HG02798 (cell line): ENCODE measurements around the gene TRIM17.
"Not testable (repeated sequence)": the region's sequence is repeated elsewhere in the genome, so short reads cannot be mapped to it uniquely, and the experiment has no call there.

Source experiments
- ATAC-seq: cut with Tn5 transposase; IDR thresholded peaks from one replicate; pipeline ENCODE4 v1.9.1; 2021; ENCODE audit warnings: mild to moderate bottlenecking; ENCODE audit not compliant: unreplicated experiment, poor library complexity

Gene TRIM17

DNA sequence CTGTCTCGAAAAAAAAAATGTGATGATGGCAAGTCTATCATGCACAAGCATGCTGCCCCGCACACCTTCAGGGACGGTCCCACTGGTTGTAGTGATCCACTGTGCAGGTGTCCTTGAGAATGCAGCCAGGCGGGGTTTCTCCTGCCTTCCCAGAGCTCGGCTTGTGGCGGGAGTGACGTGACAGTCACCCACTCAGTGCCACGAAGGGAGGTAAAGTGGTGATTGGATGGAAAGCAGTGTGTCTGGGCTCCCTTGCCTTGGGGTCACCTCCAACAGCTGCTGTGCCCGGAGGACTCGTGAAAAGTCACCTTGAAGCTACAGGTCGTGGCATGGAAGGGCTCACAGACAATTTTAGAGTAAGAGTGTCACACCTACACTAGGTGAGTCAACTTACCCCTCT, 33.5 kb upstream of the TRIM17 start:
- no peak for ATAC-seq

DNA sequence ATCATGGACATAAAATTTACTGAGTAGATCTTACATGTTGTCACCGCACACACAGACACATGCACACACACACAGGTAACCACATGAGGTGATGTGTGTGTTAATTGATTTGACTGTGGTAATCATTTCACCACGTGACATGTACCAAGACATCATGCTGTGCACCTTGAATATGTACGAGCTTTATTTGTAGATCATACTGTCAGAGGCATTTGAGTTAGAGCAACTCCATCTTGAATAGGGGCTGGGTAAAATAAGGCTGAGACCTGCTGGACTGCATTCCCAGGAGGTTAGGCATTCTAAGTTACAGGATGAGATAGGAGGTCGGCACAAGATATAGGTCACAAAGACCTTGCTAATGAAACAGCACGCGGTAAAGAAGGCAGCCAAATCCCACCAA, 31.7 kb upstream of the TRIM17 start:
- ATAC-seq, result no peak

DNA sequence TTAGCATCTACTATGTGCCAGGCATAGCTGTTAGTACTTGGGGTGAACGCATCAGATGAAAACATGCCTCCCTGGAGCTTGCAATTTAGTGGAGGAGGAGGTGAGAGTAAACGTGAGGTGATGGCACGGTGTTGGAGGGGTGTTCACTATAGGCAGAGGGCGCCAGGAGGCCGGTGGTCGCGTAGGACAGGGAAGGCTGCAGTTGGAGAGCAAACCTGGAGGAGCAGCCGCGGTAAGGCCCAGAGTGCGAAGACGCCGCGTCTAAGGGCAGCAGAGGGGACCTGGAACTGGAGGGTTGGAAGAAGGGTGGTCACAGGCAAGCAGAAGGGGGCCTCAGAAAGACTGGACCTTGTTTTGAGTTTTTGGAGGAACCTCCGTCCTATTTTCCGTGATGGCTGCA, 30.2 kb upstream of the TRIM17 start:
- no peak for ATAC-seq

DNA sequence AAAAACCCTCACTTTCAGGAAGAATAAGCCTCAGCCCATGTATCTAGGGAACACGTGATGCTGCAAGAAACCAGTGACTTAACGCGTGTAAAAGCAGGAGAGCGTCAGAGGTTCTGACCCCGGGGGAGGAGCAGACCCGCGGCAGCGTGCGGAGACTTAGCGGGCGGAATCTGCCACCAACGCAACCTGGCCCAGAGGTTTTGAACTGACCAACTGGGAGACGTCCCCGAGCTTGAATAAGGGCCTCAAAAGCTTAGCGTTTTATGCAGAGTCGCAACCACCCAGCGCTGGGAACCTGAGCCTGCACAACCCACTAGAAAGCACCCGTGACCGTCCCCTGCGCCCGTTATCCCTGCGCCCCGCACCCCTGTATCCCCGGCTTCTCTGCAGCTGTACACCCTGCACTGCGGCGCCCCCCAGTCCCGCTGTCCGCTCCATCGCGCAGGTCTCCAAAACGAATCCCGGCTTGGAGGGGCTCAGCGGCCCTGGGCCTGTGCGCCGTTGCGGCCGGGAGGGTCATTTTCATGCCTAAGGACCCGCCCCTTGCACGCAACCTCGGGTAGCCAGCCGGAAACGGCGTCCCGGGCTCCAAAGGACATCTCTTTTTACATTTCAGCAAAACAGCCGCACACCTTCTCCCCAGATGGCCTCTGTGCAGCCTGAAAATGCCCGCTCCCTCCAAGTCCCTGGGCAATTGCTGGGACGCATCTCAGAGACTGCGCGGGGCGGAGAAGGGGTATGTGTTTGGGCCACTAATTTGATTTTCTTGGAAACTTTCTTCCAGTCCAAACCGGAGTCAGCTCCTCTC, 29.4 kb upstream of the TRIM17 start:
- no peak for ATAC-seq

DNA sequence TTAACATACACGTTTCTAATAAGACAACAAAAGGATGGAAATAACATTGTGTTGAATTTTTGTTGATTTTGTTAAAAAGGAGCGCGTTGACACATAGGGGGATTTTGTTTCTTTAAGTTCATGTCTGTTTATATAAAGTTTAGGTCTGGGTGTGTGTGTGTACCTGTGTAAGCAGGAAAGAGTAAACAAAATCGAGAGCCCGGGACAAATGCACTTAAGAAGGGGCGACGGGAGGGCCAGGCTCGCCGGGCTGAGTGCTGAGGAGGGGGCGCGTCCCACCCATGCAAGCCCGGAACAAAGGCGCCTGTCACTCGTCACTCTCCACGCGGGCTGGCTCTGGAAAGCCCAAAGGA, 28.8 kb upstream of the TRIM17 start:
- ATAC-seq, result no peak

DNA sequence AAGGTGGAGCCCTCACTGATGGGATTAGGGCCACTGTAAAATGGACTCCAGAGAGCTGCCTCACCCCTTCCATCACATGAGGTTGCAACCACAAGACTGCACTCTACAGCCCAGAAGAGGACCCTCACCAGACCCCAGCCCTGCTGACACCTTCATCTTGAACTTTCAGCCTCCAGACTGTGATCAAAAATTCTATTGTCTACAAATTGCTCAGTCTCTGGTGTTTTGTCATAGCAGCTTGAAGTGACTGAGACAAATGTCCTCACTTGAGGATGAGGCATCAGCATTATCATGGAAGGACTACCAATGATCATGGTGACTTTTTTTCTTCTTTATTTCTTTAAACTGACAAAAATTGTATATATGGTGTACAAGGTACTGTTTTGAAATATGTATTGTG, 26.7 kb upstream of the TRIM17 start:
- ATAC-seq, result no peak

DNA sequence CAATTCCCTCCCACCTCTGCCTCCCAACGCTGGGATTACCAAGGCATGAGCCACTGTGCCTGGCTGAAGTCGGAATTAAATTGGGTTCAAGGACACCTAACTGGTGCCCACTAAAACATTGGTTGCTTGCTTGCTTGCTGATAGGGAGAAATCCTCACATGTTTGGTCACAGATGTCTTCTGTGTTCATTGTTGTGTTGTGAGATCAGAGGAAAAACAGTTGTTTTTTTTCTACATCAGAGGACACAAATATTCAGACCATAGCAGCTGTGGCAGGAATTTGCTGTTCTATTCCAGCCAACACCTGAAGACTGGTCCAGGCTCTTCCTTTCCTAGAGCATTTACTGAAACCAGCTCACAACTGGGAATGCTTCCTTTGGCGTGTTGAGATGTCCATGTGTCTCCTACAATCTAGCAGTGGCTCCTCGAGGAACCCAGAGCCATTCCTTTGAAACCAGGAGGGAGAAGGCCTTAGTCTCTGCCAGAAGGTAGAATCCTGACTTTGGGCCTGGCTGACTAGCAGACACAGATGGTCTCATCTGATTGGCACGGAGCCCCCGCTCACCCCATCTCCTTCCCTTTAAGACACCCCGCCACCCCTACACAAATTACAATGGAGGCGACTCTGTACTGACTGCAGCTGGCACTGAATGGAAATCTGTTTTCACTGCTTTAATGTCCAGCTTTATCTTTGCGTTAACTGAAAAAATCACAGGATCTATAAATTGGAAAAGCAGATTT, 24.3 kb upstream of the TRIM17 start:
- no peak for ATAC-seq

DNA sequence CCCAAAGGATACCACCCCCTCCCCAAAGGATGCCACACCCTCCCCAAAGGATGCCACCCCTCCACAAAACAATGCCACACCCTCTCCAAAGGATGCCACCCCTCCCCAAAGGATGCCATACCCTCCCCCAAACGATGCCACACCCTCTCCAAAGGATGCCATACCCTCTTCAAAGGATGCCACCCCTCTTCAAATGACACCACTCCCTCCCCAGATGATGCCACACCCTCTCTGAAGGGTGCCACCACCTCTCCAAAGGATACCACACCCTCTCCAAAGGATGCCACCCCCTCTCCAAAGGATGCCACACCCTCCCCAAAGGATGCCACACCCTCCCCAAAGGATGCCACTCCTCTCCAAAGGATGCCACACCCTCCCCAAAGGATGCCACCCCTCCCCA, 21.6 kb upstream of the TRIM17 start:
- no peak for ATAC-seq

DNA sequence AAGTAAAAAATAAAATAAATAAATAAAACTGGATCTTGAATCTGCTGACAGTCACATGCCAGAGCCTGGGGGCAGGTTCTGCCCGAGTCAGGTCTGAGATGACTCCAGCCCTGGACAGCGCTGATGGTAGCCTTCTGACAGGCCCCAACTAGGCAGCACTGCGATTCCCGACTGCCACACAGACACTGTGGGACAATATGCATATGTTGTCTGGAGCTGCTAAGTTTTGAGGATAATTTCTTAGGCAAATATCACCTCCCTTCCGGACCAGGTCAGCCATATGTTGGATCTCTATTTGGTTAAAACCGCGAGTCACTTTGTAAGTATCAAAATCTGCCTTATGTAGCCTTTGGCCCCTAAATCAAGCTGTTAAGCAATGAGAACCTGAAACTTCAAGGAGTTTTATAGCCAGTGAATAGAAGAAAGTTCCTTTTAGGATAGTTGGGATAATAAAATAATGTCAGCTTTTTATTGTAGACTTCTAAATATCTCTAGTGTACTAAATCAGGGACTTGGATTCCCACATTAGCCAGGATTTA, 20.8 kb upstream of the TRIM17 start:
- ATAC-seq, result no peak

DNA sequence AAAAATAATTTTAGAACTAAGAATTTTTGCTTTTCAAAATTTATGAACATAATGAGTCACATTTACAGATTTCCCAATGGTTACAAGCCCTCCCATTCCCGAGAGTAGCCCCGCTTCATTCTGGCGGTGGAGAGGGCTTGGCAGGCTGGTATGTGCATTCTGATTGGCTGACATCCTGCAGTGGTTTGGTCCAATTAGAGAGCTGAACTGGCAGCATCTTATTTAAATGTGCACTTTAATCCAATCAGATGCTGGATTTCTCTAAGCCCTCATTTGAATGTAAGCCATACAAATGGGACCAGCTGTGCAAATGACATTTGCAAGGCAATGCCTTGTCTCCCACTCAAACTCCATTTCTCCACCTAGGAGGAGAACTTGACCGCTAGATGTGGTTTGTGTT, 18.0 kb upstream of the TRIM17 start:
- ATAC-seq, result no peak

DNA sequence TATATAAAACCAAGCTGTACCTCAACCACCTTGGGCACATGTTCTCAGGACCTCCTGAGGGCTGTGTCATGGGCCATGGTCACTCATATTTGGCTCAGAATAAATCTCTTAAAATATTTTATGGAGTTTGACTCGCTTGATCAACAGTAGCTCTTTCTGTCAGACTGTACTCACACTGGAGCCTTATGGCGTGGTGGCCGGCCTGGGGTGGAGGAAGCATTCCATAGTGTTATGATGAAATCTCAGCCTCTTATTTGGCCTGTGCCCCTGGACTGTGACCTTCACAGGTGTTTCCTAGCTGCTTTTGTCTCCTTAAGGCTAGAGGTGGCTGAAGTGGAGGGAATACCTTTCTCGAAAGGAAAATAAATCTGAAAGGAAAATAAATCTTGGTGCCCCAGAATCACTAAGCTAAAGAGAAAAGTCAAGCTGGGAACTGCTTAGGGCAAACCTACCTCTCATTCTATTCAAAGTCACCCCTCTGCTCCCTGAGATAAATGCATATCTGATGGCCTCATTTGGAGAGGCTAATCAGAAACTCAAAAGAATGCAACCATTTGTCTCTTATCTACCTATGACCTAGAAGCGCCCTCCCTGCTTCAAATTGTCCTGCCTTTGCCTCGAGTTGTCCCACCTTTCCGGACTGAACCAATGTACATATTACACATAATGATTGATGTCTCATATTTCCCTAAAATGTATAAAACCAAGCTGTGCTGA, 16.8 kb upstream of the TRIM17 start:
- ATAC-seq, result not testable (repeated sequence)

DNA sequence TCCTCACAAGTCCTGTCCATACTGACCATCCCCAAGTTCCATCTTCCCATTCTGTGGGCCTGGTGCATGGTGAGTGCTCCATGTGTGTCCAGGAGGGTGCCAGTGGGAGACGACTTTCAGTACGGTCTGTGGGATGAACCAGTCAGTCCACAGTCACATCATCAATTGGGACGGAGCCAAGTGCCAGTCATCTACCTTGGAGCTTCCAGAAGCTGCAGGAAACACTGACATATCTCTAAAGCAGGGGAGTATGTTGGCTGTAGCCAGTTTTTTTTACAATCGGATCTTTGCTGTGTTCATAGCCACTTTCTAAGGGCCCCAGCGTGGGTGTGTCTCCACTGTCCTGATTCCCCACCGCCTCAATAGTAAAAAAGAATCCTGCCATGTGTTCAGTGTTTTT, 13.6 kb upstream of the TRIM17 start:
- ATAC-seq, result no peak

DNA sequence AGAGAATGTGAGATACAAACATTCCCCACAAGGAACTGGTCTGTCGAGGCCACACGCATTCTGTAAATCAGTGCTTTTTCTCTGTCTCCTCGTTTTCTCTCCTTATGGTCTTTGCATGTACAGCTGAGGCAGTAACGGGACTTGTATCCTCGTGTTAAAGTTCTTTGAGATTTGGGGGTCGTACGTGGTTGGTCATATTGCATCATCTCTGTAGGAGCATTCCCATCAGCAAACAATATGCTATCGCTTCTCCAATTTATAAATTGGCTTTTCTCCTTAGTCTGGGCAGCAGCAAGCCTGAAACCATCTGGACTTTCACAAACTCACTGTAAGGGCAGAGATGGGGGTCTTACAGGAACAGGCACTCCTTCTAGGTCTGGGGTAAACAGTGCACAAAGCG, 13.0 kb upstream of the TRIM17 start:
- no peak for ATAC-seq

DNA sequence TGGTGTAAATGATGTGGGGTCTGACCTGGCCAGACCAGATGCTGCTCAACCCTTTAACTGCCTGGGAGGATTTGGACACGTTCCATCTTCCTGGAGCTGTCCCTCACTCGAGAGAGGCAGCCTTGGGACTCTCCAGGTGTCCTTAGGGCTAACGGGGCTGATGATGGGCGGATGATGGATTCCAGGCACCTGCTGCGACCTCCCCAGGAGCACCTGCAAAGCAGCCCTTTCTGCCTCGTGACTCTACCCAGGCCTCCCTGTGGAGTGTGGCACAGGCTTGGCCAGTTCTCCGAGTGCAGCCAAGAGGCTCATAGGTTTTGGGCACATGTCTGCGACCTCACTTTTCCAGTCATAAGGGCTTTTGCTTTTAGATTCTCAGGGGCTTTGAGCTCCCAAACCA, 12.3 kb upstream of the TRIM17 start:
- ATAC-seq, result no peak

DNA sequence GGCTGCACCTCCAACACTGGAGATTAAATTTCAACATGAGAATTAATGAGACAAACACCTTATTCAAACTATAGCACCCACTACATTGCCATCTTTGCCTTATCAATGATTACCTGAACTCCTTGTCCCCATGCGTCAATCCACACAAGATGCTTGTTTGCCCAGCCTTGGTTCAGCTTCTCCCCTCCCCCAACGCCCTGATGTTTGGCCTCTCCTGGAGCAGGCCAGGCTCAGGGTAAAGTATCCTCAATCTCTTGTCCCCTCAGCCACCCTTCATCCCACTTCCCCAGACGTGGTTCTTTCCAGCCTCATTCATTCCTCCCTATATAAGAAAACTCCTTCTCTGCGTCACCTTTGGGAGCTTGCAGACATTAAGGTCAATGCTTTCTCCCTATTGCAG, 11.8 kb upstream of the TRIM17 start:
- ATAC-seq, result no peak

DNA sequence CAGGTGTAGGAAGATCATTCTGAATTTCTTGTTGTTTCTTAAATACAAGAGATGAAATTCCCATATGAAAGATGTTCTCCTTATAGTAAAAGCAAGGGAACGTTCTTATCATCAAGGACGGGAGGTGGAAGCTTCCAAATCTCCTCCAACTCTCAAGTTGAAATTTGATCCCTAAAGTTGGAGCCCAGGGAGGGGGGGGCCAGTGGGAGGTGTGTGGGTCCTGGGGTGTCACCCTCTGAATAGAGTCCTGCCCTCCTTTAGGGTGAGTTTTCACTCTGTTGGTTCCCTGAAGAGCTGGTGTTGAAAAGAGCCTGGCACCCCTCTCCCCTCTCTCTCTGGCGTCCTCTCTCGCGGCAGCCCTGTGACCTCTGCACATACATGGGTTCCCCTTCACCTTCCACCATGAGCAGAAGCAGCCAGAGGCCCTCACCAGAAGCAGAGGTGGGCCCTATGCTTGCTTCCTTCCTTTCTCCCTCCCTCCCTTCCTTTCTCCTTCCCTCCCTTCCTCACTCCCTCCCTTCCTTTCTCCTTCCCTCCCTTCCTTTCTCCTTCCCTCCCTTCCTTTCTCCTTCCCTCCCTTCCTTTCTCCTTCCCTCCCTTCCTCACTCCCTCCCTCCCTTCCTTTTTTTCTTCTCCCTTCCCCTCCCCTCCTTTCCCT, 10.0 kb upstream of the TRIM17 start:
- ATAC-seq, result no peak

DNA sequence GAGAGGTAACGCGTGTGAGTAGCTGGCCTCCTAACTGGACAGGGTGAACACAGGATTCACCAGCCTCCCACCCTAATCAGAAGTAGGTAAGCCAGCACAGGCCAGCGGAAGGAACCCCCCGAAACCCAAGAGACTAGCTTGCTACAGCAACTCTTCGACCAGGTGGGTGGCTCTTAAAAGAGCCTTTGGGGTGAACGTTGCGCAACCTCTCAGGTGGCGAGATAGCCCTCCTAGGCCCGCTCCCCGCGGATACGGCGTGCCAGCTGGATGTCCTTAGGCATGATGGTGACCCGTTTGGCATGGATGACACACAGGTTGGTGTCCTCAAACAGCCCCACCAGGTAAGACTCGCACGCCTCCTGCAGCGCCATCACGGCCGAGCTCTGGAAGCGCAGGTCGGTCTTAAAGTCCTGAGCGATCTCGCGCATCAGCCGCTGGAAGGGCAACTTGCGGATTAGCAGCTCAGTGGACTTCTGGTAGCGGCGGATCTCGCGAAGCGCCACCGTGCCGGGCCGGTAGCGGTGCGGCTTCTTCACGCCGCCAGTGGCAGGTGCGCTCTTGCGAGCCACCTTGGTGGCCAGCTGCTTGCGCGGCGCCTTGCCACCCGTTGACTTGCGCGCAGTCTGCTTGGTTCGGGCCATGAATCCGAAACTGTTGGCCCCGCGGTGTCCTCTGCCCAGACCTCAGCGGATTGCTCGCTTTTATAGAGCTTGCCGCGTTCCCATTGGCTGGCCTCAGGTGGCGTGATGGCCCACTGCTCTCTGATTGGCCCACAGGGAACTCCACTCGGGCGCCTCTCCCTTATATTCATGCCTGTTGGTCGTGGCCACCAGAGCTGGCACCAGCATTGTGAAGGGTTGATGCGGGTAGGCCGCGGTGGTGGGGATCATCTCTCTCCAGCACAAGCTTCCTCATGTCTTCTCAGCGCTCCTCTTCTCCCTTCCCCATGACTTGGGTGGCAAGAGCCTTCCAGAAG, 8.3 kb upstream of the TRIM17 start:
- ATAC-seq, result no peak

DNA sequence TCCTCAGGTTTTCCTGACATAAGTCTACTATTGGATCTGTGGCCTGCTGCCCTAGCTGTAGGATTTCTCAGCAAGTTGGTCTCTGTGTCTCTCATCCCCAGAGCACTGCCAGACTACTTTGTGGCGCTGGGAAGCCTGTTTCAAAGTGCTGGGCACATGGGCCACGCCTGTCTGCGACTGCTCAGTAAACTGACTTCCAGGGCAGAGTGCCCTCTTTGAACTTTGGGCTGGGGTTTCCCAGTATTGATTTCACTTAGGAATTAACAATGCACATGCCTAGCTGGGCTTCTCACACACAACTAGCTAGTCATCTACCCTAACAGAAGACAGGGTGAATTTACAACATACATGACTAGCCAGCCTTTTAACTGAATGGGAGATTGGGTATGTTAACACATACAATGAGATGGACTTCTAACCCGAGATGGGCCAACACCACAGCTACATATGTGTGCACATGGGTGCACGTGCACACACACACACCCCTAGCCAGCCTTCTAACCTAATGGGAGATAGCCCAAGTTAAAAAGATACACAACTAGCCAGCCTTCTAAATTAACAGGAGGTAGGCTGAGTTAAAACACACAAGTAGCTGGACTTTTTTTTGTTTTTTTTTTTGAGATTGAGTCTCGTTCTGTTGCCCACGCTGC, 6.9 kb upstream of the TRIM17 start:
- no peak for ATAC-seq
